ENCODE measurements around the gene LSM2. TPM values are rescaled to one million over a fixed set of nuclear protein-coding genes. Genes with fewer than 3 reads are reported as not detected.
A peak's percentile ranks its signal among the peaks of the same experiment; 100 is the strongest.

LSM2 gene
- total RNA-seq, 4 donors from 2014 or later: 23.5 to 43.0 (median 34.8) TPM

- Histone ChIP-seq H3K4me3 (peak overlapping the region; percentile 50 to 84 (median 64)), H3K9me3 (no peaks in the 10 kb centered on the region), H3K27me3 (no peaks in the 10 kb centered on the region), H3K27ac (peak overlapping the region; percentile 93 to 99 (median 97)), H3K36me3 (no peaks in the 10 kb centered on the region), H3K4me1 (peaks cover 26 to 57% (median 43%) of the 10 kb centered on the region in 4 donors)
- 0% methylated on average over 5 to 11 of the region's 15 CpGs for WGBS, 2 donors (ENCODE audit: low coverage in 1 of 2)
- TF ChIP-seq EP300 (IDR thresholded peaks at IDR 0.05; ENCODE audit: low read depth): no peak
- no peak for TF ChIP-seq POLR2A (IDR thresholded peaks at IDR 0.05)
- peak; percentile 24 to 64 (median 47) for TF ChIP-seq CTCF (IDR thresholded peaks at IDR 0.05)
- TF ChIP-seq POLR2AphosphoS5 (IDR thresholded peaks at IDR 0.05): peak in 2 of 3 donors; percentile 59 to 71
- DNase-seq: no peak
- intact Hi-C loops (cut with DNase I; ENCODE audit: low total_unique reads) (loop anchor here (5.0 to 10.0 kb wide), 2 partner anchors 102 to 145 kb away; partner anchors contain the start of genes DDAH2 and LY6G5C), in situ Hi-C loops (cut with MboI; ENCODE audit: low pct_ligation_motif_present in 1 of 4, low pct_unique_long_range_greater_than_20kb in 1 of 4, low sequenced_read_pairs in 3 of 4) (loop anchor here in 1 of 4 donors (10.0 kb wide), 1 partner anchor 95 kb away; the partner anchor contains the start of gene CLIC1)
Observed at GRCh38 chr6:31829633-31830283, 23.0 kb upstream of the LSM2 start.

GRCh38 chr6:31827286-31828079, 20.7 kb upstream of the LSM2 start, which contains the start of gene HSPA1B:
HSPA1B (plus strand) TSS chr6:31827738; CDS start chr6:31827951, 213 bp downstream.
- H3K4me1 ChIP-seq: peaks cover 28 to 62% (median 42%) of the 10 kb centered on the region in 4 donors
- intact Hi-C loops (cut with DNase I; ENCODE audit: low total_unique reads) (no loop called here), in situ Hi-C loops (cut with MboI; ENCODE audit: low pct_ligation_motif_present in 1 of 4, low pct_unique_long_range_greater_than_20kb in 1 of 4, low sequenced_read_pairs in 3 of 4) (loop anchor here in 1 of 4 donors (10.0 kb wide), 1 partner anchor 93 kb away; the partner anchor contains the start of gene CLIC1)
- peak; percentile 99 for DNase-seq
- H3K9me3 ChIP-seq: no peaks in the 10 kb centered on the region
- peak within 1 kb of the TSS; percentile 45 to 87 (median 68) for H3K4me3 ChIP-seq
- no peaks in the 10 kb centered on the region for H3K27me3 ChIP-seq
- WGBS, 2 donors (ENCODE audit: low coverage in 1 of 2): 0% methylated on average over 2 to 41 of the region's 56 CpGs
- H3K36me3 ChIP-seq: no peaks in the 10 kb centered on the region
- TF ChIP-seq EP300 (IDR thresholded peaks at IDR 0.05; ENCODE audit: low read depth): peak; percentile 59
- TF ChIP-seq POLR2A (IDR thresholded peaks at IDR 0.05): peak; percentile 100
- TF ChIP-seq POLR2AphosphoS5 (IDR thresholded peaks at IDR 0.05): peak; percentile 100
- peak in 1 of 5 experiments; percentile 25 for TF ChIP-seq CTCF (IDR thresholded peaks at IDR 0.05)
- H3K27ac ChIP-seq: peak within 1 kb of the TSS; percentile 95 to 98 (median 96)

DNA sequence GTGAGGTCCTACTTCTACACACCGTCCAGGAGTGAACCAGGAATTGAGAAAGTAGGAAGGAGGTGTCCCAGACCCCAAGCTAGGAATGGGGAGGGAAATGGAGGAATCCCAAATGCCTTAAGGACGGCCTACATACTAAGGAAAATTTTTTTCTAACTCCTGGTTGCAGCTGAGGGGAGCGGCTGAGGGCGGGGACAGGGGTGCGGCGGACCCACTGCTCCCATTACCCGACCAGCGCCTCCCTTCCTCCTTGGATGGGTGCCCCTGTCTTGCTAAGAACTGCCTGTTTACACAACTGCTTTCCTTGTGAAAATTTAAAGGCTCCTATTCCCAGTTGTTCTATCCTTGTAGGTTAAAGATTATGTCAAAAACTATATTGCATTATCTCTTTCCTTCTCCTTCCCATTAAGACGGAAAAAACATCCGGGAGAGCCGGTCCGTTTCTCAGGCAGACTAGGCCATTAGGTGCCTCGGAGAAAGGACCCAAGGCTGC, 20.1 kb upstream of the LSM2 start:
- H3K4me1 ChIP-seq: peaks cover 28 to 59% (median 42%) of the 10 kb centered on the region in 4 donors
- H3K9me3 ChIP-seq: no peaks in the 10 kb centered on the region
- TF ChIP-seq EP300 (IDR thresholded peaks at IDR 0.05; ENCODE audit: low read depth) (peak; percentile 24), CTCF (IDR thresholded peaks at IDR 0.05) (peak in 1 of 5 experiments; percentile 5), POLR2AphosphoS5 (IDR thresholded peaks at IDR 0.05) (peak; percentile 45 to 72 (median 66)), POLR2A (IDR thresholded peaks at IDR 0.05) (peak; percentile 66)
- WGBS, 2 donors (ENCODE audit: low coverage in 1 of 2): 0 to 1% methylated on average over 5 to 13 of the region's 13 CpGs
- in situ Hi-C loops (cut with MboI; ENCODE audit: low pct_ligation_motif_present in 1 of 4, low pct_unique_long_range_greater_than_20kb in 1 of 4, low sequenced_read_pairs in 3 of 4): loop anchor here in 1 of 4 donors (10.0 kb wide), 1 partner anchor 92 kb away; the partner anchor contains the start of gene CLIC1
- H3K27me3 ChIP-seq: no peaks in the 10 kb centered on the region
- H3K4me3 ChIP-seq: peak overlapping the region; percentile 4 to 84 (median 48)
- no peaks in the 10 kb centered on the region for H3K36me3 ChIP-seq
- intact Hi-C loops (cut with DNase I; ENCODE audit: low total_unique reads): no loop called here
- H3K27ac ChIP-seq: peak overlapping the region; percentile 95 to 98 (median 96)
- DNase-seq: peak; percentile 93

Data from transverse colon (tissue), 4 donors.